NCI-H2196 treated with DMSO at 0.1 percent for 48 hours (cell line): ENCODE data around the gene PPL.

Experiments used
- DNase-seq: peaks from one replicate; lab custom pipeline; 2025; ENCODE audit not compliant: unreplicated experiment; lab: John Stamatoyannopoulos, UW

PPL gene

GRCh38 chr16:4892361-4893102, 44.4 kb downstream of the PPL start:
- DNase-seq: no peak

DNA sequence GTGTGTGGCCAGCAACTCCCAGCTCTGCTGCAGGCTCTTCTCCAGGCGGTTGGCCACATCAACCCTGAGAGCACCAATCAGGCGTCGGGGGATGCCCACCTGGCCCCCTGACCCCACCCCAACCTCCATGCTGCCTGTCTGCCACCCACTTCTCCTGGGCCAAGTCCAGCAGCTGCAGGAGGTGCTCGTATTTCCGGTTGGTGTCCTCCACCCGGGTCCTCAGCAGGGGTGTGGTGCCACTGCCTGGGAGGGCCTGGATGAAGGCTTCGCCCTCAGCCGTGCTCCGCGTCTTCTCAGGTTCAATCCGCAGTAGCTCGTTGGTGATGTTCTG, 45.1 kb downstream of the PPL start:
- DNase-seq: peak; percentile 56

GRCh38 chr16:4891097-4891885, 45.7 kb downstream of the PPL start:
- DNase-seq: no peak

GRCh38 chr16:4890686-4891085, 46.3 kb downstream of the PPL start:
- DNase-seq: no peak

DNA sequence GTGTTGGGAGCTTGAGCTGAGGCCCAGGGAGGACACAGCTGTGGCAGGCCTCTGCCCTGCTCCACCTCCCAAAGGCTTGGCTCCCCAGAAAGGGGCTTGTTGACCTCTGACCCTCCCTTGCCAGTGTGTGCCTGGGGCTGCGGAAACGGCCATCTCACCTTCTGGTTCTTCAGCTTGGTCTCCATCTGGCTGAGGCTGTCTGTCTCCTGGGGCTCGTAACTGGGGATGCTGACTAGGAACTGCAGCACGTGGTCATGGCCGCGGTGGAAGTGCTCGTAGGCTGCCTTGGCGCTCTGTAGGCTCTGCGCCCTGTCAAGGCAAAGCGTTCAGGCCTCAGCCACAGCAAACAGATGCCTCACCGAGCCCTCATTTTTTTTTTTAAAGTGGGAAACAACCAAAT, 46.9 kb downstream of the PPL start:
- DNase-seq: no peak

- DNase-seq: no peak
Measured at GRCh38 chr16:4888428-4889135, 48.4 kb downstream of the PPL start.

GRCh38 chr16:4886151-4886550, 50.8 kb downstream of the PPL start:
- DNase-seq: no peak

DNA sequence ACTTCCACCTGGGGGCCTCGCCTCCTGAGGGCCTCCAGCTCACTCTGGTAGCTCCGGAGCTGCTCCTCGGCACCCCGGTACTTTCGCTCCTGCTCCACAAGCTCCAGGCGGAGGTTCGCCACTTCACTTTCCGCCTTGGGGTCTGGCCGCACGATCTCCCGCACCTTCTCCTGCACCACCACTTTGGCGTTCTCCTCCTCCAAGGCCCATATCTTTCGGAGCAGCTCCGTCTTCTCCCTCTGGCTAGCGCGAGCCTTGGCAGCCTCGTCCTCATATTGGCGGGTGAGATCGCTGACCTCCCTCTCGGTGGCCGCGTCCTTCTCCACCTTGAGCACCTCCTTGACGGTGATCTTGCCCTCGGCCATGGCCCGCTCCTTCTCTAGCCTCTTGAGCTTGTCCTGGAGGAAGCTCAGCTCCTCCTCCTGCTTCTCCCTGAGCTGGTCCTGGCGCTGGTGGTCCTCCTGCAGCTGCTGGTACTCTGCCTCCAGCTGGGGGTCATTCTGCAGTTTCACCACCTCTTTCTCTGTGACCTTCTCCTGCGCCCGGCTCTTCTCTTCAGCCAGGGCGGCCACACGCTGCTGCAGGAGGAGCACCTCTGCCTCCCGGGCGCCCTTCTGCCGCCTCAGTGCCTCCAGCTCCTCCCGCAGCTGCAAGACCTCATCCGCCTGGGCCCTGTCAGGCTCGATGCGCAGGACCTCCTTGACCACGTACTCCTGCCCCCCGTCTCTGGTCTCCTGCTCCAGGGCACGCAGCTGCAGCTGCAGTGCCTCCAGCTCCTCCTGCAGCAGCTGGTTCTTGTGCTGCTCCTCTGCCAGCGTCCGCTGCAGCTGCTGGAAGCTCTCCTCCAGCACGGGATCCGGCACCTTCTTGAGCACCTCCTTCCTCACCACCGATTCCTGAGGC, 51.7 kb downstream of the PPL start:
- no peak for DNase-seq

DNA sequence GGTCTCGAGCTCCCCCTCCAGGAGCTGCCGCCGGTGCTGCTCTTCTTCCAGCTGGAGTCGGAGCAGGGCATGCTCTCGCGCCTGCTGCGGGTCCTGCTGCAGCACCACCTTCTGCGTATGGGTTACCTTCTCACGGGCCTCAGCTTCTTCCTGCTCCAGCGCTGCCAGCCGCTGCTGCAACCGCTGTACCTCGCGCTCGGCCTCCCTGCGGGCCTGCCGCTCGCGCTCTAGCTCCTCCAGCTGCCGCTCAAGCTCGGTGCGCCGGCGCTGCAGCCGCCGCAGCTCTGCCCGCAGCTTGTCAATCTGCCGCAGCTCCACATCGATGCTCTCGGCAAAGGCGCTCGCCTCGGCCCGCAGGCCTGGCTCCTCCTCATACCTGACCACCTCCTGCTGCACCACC, 52.7 kb downstream of the PPL start:
- no peak for DNase-seq

DNA sequence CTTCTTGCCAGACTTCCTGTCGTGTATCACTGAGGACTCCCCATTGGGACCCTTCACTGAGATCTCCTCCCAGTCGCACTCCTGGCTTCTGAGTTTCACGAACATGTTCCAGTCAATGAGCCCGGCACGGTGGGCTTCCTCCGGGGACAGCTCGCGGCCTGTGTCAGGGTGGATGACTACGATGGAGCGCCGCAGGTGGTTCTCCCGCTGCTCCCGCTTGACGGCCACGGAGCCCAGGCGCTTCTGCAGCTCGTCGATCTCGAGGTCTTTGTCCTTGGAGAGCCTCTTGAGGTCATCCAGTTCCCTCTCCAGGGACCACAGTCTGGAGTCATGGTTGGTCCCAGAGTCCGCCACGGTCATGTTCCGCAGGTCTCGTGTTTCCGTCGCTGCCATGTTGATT, 53.4 kb downstream of the PPL start:
- no peak for DNase-seq

GRCh38 chr16:4882633-4883285, 54.2 kb downstream of the PPL start:
- DNase-seq: peak; percentile 87

DNA sequence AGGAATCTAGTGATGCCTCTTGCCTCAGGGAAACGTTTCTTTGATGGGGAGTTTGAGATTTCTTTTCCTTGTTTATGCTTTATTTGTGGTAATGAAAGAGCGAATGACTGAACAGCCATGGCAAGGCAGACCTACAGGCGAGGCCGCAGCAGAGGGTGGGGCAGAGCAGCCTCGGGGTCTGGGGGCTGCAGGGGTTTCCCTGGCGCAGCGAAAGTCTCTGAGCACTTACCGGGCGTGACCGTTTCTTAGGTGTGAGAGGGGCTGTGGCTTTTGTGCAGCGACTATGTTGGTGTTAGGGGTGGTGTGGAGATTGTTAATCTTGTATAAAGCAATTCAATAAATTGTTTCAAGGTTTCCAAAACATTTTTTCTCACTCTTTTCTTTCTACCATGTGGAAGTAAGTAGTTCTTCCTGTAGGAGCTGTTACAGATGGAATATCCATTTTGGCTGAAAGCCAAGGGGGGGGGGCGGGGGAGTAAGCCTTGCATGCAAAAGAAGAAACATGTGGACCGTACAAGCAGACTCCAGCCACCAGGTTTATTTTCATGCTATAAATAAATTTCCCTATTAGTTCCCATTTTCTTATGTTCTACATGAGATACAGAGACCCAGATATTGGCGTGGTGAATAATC, 54.8 kb downstream of the PPL start:
- no peak for DNase-seq

- DNase-seq: no peak
Measured at GRCh38 chr16:4880006-4880580, 56.9 kb downstream of the PPL start.

DNA sequence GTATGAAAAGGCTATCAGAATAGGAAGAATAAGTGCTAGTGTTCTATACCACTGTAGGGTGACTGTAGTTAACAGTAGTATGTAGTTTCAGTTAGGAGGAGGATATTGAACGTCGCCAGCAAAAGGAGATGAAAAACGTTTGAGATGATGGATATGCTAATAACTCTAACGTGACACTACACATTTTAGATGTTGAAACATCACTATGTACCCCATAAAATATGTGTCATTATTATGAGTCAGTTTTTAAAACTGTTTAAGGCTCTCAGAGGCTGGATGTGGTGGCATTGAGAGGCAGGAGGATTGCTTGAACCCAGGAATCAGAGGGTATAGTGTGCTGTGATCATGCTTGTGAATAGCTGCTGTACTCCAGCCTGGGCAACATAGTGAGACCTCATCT, 57.9 kb downstream of the PPL start:
- DNase-seq: no peak

DNA sequence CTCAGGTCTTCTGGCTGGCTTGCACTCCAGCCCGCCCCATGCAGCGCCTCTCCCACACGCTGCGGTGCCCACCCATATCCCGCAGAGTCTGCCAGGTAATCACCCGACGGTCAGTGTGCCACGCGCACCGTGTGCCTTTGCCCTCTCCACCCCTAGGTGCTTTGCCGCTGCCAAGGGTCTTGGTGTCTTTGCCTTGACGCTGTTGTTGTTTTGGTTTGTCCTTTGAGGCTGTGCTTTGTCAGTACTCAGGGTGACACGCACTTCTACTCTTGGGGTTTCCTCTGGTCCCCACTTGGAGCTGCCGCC, 59.6 kb downstream of the PPL start:
- no peak for DNase-seq

- no peak for DNase-seq
Measured at GRCh38 chr16:4876646-4877379, 60.1 kb downstream of the PPL start.

- no peak for DNase-seq
Measured at GRCh38 chr16:4874666-4875065, 62.3 kb downstream of the PPL start.

GRCh38 chr16:4873091-4873490, 63.9 kb downstream of the PPL start:
- no peak for DNase-seq

DNA sequence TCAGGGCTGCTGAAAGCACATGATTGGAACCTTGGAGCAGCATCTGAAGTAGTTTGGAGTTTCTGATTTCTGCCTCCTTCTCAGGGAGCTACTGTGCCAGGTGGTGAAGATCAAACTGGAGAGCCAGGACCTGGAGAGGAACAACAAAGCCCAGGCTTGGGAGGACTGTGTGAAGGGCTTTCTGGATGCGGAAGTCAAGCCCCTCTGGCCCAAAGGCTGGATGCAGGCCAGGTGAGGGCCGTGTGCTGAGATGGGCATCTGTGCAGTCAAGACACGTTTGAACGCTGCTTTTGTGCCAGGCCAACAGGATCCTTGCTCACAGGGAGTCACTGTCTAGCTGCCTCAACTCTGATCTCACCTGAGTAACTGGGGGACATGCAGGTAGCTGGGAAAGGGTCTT, 65.9 kb downstream of the PPL start:
- DNase-seq: no peak
